Measurements from ENCODE around the gene NF1. TPM values are rescaled to one million over a fixed set of nuclear protein-coding genes. Genes with fewer than 3 reads are reported as not detected.
A peak's percentile ranks its signal among the peaks of the same experiment; 100 is the strongest.

NF1 gene
- total and polyA plus RNA-seq, 7 donors = 4.8 to 83.8 (median 40.7) TPM

DNA sequence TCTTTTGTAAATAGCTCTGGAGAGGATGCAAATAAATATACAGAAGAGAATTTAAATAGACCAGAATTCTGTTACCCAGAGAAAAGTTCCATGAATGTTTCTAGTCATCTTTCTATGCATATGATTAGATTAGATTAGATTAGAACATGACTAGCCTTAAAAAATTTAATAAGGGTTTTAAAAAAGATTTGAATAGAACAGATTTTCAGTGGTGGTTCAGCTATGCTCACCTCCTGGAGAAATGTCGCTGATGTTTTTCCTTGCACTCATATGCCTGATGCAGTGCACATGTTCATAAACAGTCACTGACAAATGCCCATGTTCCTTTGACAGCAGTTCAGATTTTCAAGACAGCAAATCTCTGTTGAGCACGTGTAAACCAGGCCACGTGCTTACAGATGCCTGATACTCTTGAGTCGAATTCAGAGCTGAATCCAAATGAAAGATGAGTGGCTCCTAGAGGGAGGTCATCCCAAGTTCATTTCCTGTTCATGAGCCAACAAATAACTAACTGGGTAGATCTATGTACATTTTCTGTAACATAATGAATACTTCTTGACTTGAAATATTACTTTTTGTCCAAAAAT lies 276.8 kb downstream of the NF1 start:
- Histone ChIP-seq H3K36me3 (peaks cover 0 to 37% (median 0%) of the 10 kb centered on the region in 4 donors), H3K27me3 (no peaks in the 10 kb centered on the region), H3K27ac (no peak overlapping the region), H3K4me1 (peaks cover 0 to 9% (median 3%) of the 10 kb centered on the region in 4 donors), H3K4me3 (no peak overlapping the region), H3K9me3 (no peaks in the 10 kb centered on the region)
- intact Hi-C loops (cut with DNase I) = no loop called here
- WGBS, 2 donors = 49 to 75% methylated on average over 4 of the region's 4 CpGs
- DNase-seq = no peak
- TF ChIP-seq POLR2AphosphoS5 (IDR thresholded peaks at IDR 0.05) = no peak
- no peak for TF ChIP-seq EP300 (IDR thresholded peaks at IDR 0.05)
- TF ChIP-seq, protein P1, sequence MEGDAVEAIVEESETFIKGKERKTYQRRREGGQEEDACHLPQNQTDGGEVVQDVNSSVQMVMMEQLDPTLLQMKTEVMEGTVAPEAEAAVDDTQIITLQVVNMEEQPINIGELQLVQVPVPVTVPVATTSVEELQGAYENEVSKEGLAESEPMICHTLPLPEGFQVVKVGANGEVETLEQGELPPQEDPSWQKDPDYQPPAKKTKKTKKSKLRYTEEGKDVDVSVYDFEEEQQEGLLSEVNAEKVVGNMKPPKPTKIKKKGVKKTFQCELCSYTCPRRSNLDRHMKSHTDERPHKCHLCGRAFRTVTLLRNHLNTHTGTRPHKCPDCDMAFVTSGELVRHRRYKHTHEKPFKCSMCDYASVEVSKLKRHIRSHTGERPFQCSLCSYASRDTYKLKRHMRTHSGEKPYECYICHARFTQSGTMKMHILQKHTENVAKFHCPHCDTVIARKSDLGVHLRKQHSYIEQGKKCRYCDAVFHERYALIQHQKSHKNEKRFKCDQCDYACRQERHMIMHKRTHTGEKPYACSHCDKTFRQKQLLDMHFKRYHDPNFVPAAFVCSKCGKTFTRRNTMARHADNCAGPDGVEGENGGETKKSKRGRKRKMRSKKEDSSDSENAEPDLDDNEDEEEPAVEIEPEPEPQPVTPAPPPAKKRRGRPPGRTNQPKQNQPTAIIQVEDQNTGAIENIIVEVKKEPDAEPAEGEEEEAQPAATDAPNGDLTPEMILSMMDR (IDR thresholded peaks at IDR 0.05) = no peak
- no peak for TF ChIP-seq POLR2A (IDR thresholded peaks at IDR 0.05)

DNA sequence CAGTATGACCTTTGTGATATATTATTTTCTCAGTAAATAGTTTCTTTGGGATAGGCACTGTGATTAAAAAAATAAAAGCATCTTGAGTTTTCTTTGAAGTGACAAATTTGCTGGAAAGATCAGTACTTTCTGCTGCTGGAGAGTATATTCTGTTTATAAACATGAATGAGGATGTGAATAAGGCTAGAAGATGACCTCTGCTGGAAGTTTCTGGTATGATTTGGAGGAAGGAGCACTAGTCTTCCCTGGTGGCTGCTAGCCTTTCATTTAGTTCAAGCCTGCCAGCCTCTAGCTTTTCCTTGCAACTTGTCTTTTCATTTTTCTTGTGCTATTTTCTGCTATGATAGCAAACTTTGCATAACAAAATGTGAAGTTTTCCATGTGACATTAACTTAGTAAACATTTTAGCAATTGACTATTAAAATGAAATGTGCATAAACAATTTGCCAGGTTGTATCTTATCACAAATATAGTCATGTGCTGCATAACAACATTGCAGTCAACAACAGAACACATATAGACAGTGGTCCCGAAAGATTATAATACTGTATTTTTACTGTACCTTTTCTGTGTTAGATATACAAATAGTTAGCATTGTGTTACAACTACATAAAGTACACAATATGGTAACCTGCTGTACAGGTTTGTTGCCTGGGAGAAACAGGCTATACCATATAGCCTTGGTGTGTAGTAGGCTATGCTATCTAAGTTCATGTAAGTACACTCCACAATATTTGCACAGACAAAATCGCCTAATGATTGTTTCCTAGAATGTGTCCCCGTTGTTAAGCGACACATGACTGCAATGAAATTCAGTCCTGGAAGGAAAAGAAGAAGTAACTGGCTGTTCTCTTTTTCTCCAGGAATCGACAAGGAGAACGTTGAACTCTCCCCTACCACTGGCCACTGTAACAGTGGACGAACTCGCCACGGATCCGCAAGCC lies 278.6 kb downstream of the NF1 start:
- Histone ChIP-seq H3K27ac (no peak overlapping the region), H3K4me1 (peaks cover 0 to 9% (median 3%) of the 10 kb centered on the region in 4 donors), H3K27me3 (no peaks in the 10 kb centered on the region), H3K4me3 (no peak overlapping the region), H3K9me3 (no peaks in the 10 kb centered on the region), H3K36me3 (peaks cover 0 to 34% (median 0%) of the 10 kb centered on the region in 4 donors)
- 86 to 87% methylated on average over 10 of the region's 10 CpGs for WGBS, 2 donors
- intact Hi-C loops (cut with DNase I) = no loop called here
- TF ChIP-seq EP300 (IDR thresholded peaks at IDR 0.05) = no peak
- TF ChIP-seq, protein P1 (IDR thresholded peaks at IDR 0.05) = peak in 3 of 4 experiments; percentile 20 to 26 (median 24)
- TF ChIP-seq POLR2A (IDR thresholded peaks at IDR 0.05) = no peak
- DNase-seq = no peak

DNA sequence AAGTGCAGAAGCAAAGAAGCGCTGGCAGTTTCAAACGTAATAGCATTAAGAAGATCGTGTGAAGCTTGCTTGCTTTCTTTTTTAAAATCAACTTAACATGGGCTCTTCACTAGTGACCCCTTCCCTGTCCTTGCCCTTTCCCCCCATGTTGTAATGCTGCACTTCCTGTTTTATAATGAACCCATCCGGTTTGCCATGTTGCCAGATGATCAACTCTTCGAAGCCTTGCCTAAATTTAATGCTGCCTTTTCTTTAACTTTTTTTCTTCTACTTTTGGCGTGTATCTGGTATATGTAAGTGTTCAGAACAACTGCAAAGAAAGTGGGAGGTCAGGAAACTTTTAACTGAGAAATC lies 279.3 kb downstream of the NF1 start:
- no peaks in the 10 kb centered on the region for H3K9me3 ChIP-seq
- intact Hi-C loops (cut with DNase I) = no loop called here
- TF ChIP-seq, protein P1 (IDR thresholded peaks at IDR 0.05) = no peak
- TF ChIP-seq POLR2AphosphoS5 (IDR thresholded peaks at IDR 0.05) = no peak
- TF ChIP-seq EP300 (IDR thresholded peaks at IDR 0.05) = no peak
- no peak for TF ChIP-seq POLR2A (IDR thresholded peaks at IDR 0.05)
- no peak for DNase-seq
- H3K36me3 ChIP-seq = peaks cover 0 to 34% (median 0%) of the 10 kb centered on the region in 4 donors
- peaks cover 0 to 9% (median 3%) of the 10 kb centered on the region in 4 donors for H3K4me1 ChIP-seq
- H3K4me3 ChIP-seq = no peak overlapping the region
- no peak overlapping the region for H3K27ac ChIP-seq
- 84 to 86% methylated on average over 6 of the region's 6 CpGs for WGBS, 2 donors
- H3K27me3 ChIP-seq = no peaks in the 10 kb centered on the region

DNA sequence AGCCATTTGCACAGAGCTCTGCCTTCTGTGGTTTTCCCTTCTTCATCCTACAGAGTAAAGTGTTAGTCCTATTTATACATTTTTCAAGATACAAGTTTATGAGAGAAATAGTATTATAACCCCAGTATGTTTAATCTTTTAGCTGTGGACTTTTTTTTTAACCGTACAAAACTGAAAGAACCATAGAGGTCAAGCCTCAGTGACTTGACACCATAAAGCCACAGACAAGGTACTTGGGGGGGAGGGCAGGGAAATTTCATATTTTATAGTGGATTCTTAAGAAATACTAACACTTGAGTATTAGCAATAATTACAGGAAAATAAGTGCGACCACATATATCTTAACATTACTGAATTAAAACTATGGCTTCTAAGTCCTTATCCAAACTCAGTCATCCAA lies 279.7 kb downstream of the NF1 start:
- Histone ChIP-seq H3K27ac (no peak overlapping the region), H3K4me1 (peaks cover 0 to 9% (median 3%) of the 10 kb centered on the region in 4 donors), H3K27me3 (no peaks in the 10 kb centered on the region), H3K4me3 (no peak overlapping the region), H3K9me3 (no peaks in the 10 kb centered on the region), H3K36me3 (peaks cover 0 to 34% (median 0%) of the 10 kb centered on the region in 4 donors)
- WGBS, 2 donors = 84 to 98% methylated on average over 2 of the region's 2 CpGs
- no peak for DNase-seq
- intact Hi-C loops (cut with DNase I) = no loop called here
- TF ChIP-seq EP300 (IDR thresholded peaks at IDR 0.05) (no peak), POLR2A (IDR thresholded peaks at IDR 0.05) (no peak), POLR2AphosphoS5 (IDR thresholded peaks at IDR 0.05) (no peak)
- TF ChIP-seq, protein P1 (IDR thresholded peaks at IDR 0.05) = no peak

Measured in sigmoid colon (tissue), 7 donors.